ENCODE results near the gene TMOD3. TPM values are rescaled to one million over a fixed set of nuclear protein-coding genes. Genes with fewer than 3 reads are reported as not detected.

The TMOD3 gene
- total and polyA plus RNA-seq, 2 of the 4 experiments (the other 2 are of a cell fraction), result 10.7 to 22.0 TPM

DNA sequence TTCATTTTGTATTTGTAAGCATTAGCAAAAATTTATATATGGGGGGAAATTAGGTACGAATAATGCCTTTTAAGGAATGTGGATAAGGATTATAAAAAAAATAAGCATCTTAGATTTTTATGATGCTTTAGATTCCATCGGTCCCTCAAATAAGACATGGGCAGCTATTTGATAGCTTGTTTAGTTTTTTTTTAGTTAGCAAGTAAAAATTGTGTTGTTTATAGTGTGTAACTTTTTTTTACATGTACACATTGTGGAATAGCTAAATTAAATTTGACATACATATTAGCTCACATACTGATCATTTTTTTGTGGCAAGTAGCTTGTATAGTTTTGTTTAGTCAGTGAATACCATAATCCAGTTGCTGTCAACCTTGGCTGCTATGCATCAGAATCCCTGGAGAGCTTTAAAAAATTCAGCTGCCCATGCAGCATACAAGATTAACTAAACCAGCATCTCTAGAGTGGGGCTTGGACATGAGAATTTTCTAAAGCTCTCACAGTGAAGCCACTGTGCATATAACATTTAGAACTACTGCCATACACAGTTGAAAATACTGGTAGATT, 53.9 kb downstream of the TMOD3 start (continued):
- TF ChIP-seq FOS (IDR thresholded peaks at IDR 0.05; ENCODE audit: low read depth, low read length), result no peak

DNA sequence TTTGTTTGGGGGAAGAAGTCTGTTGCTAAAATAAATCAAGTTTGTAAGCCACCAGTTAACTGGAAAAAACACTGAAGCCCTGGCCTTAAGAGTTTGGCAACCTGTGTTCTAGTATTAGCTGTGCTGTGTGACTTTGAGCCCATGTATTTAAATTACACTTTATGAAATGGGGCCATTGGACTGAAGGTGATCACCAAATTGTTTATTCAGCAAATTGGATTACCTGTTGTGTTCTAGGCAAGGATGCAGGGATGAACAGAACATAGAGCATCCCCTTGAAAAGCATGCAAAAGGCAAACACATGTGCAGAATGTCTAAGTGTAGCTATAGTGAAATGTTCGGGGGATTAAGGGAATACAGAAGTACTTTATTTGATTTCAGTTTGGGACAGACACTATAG, 54.6 kb downstream of the TMOD3 start:
- Histone ChIP-seq H2AK5ac (ENCODE audit: low read depth, low read length) (peak overlapping the region; percentile 40; the same call in 1 of the 2 replicates), H4K8ac (ENCODE audit: low read depth in 2 of 2, low read length in 2 of 2) (peak overlapping the region; percentile 12 to 64), H3K27me3 (ENCODE audit: control insufficient read depth, insufficient read depth, low read length) (no peaks in the 10 kb centered on the region), H3K23ac (ENCODE audit: low read depth, low read length) (peak overlapping the region; percentile 82), H4K20me1 (ENCODE audit: insufficient read depth, low read length) (peaks cover 9% of the 10 kb centered on the region; the same call in 1 of the 2 replicates), H4K91ac (ENCODE audit: insufficient read depth, low read depth, low read length) (peak overlapping the region; percentile 79), H3K4ac (ENCODE audit: low read depth, low read length) (peak overlapping the region; percentile 75), H3K36me3 (ENCODE audit: control insufficient read depth, insufficient read depth, low read length) (peaks cover 2% of the 10 kb centered on the region; the same call in 1 of the 2 replicates), H3K9ac (ENCODE audit: low read depth, low read length) (no peak overlapping the region), H2BK5ac (ENCODE audit: low read depth, low read length, poor library complexity, severe bottlenecking) (peak overlapping the region; percentile 81), H3K56ac (ENCODE audit: extremely low read depth, insufficient read depth, low read length) (peak overlapping the region; percentile 51; the same call in 1 of the 2 replicates), H3K9me1 (ENCODE audit: insufficient read depth, low read length) (peaks cover 13% of the 10 kb centered on the region; the same call in 1 of the 2 replicates), H3K18ac (ENCODE audit: low read depth, low read length) (peak overlapping the region; percentile 33), H3K14ac (replicated peaks; ENCODE audit: low read depth, low read length) (peak overlapping the region; percentile 72), H3K4me3 (ENCODE audit: insufficient read depth, low read depth, low read length) (no peak overlapping the region), H3K4me1 (ENCODE audit: control insufficient read depth, insufficient read depth, low read length) (peaks cover 14% of the 10 kb centered on the region), H3K9me3 (ENCODE audit: control insufficient read depth, insufficient read depth, low read length) (no peaks in the 10 kb centered on the region), H2BK15ac (ENCODE audit: low read depth, low read length) (peak overlapping the region; percentile 79; the same call in 2 of the 3 replicates), H3K4me2 (ENCODE audit: low read depth, low read length) (peak overlapping the region; percentile 1; the same call in 1 of the 2 replicates), H3K79me1 (ENCODE audit: low read depth in 1 of 2, low read length in 2 of 2) (peaks cover 24 to 43% of the 10 kb centered on the region in 2 experiments), H2BK20ac (ENCODE audit: low read depth, low read length) (peak overlapping the region; percentile 77), H4K5ac (ENCODE audit: low read depth, low read length) (peak overlapping the region; percentile 64; the same call in 1 of the 2 replicates), H2AK9ac (replicated peaks; ENCODE audit: low read depth, low read length, poor library complexity) (no peak overlapping the region), H2AFZ (replicated peaks; ENCODE audit: low read length, poor library complexity) (no peak overlapping the region), H2BK120ac (ENCODE audit: low read depth, low read length) (peak overlapping the region; percentile 69), H3K27ac (ENCODE audit: insufficient read depth, low read length) (peak overlapping the region; percentile 57; the same call in 1 of the 2 replicates)
- dilution Hi-C loops (cut with HindIII; ENCODE audit: low sequenced_read_pairs, unreplicated experiment), result no loop called here
- CTCF ChIA-PET, result interaction anchor here (0.6 kb wide), 2 partner anchors 146 to 505 kb away, joined by 3 read pairs; partner anchors contain the start of gene LYSMD2
- no peak for DNase-seq
- TF ChIP-seq SMC3 (IDR thresholded peaks at IDR 0.05; ENCODE audit: low read depth, low read length) (no peak), MAFK (IDR thresholded peaks at IDR 0.05; ENCODE audit: low read depth, low read length) (peak; percentile 14; the same call in 1 of the 2 replicates)
- in situ Hi-C loops (cut with MboI; ENCODE audit: low sequenced_read_pairs), result no loop called here
- intact Hi-C loops (cut with micrococcal nuclease), result no loop called here
- ATAC-seq (ENCODE audit: low read depth), result no peak
- no TSS peak for BruUV-seq (replicated peaks)
- POLR2A ChIA-PET (ENCODE audit: unreplicated experiment), result no interaction called here
- WGBS, 2 experiments (ENCODE audit: extremely low coverage in 2 of 2, insufficient read length in 1 of 2), result no CpG with 5 or more reads among the region's 1 CpG

Measured in IMR-90 (cell line).